Heart left ventricle (tissue), 16 donors: ENCODE results near the gene FAM184A. TPM values are rescaled to one million over a fixed set of nuclear protein-coding genes. Genes with fewer than 3 reads are reported as not detected.

Experiments
- ATAC-seq, 4 donors: fragments of 200-7000 bp; cut with Tn5 transposase; one replicate each; pipeline ENCODE4 v1.9.1; 2020 to 2022; ENCODE audit warnings: moderate library complexity in 4 of 4, mild to moderate bottlenecking in 3 of 4, moderate number of reproducible peaks in 1 of 4
- DNase-seq, 5 donors: peaks; one replicate each; pipeline ENCODE4 v3.0.0-alpha.2; 2020
- H3K27ac ChIP-seq, 12 donors: fragments of 200-600 bp; sonication (generic) in 4 of 12; one replicate each; pipeline versions ENCODE4 v1.5.0 to v1.8.0; 2016 to 2022; ENCODE audit warnings: mild to moderate bottlenecking in 2 of 12
- H3K27me3 ChIP-seq, 9 donors: fragments of 200-600 bp; sonication (generic) in 2 of 9; one replicate each; pipeline versions ENCODE4 v1.5.1 to v1.8.0; 2016 to 2022; ENCODE audit warnings: mild to moderate bottlenecking in 3 of 9
- H3K36me3 ChIP-seq, 9 donors: fragments of 200-600 bp; sonication (generic) in 2 of 9; one replicate each; pipeline versions ENCODE4 v1.5.0 to v1.8.0; 2018 to 2022; ENCODE audit warnings: mild to moderate bottlenecking in 2 of 9
- H3K4me1 ChIP-seq, 12 donors: fragments of 200-600 bp; sonication (generic) in 4 of 12; one replicate each; pipeline versions ENCODE4 v1.5.0 to v1.8.0; 2016 to 2022; ENCODE audit warnings: mild to moderate bottlenecking in 3 of 12
- H3K4me3 ChIP-seq, 12 donors: fragments of 200-600 bp; sonication (generic) in 4 of 12; one replicate each; pipeline versions ENCODE4 v1.5.0 to v1.8.0; 2017 to 2022; ENCODE audit warnings: mild to moderate bottlenecking in 9 of 12, moderate library complexity in 4 of 12
- H3K9me3 ChIP-seq, 12 donors: fragments of 200-600 bp; sonication (generic) in 4 of 12; one replicate each; pipeline versions ENCODE4 v1.5.0 to v1.8.0; 2016 to 2022; ENCODE audit warnings: mild to moderate bottlenecking in 1 of 12
- CTCF ChIP-seq, 12 donors: fragments of 200-600 bp; sonication (generic) in 4 of 12; IDR thresholded peaks; one replicate each; pipeline versions ENCODE4 v1.5.0 to v1.8.0; 2018 to 2022; ENCODE audit warnings: antibody characterized with exemption in 12 of 12, mild to moderate bottlenecking in 5 of 12
- POLR2A ChIP-seq, 2 donors: fragments of 450-650 bp; IDR thresholded peaks; one replicate each; pipeline ENCODE4 v1.6.1; 2017; ENCODE audit warnings: antibody characterized with exemption in 2 of 2, mild to moderate bottlenecking in 2 of 2, moderate library complexity in 2 of 2
- WGBS, 4 donors: extraction: QIAGEN DNeasy Blood & Tissue Kit in 2 of 4; methylation state at CpG; one replicate each; pipeline versions ENCODE4 v1.1.5 to v1.1.7; 2013 to 2018; 5-methylcytosine and 5-hydroxymethylcytosine counted together
- intact Hi-C, 10 donors: fragments of 100-400 bp; cut with DNase I; formaldehyde crosslinking; loops; one replicate each; pipeline versions ENCODE4 v1.11.1 to v1.14.2; 2022
- microRNA counts, 2 donors: library from miRNA; unstranded; fragments of <30 nt; microRNA quantifications; one replicate each; lab custom pipeline; 2016
- microRNA-seq, 4 donors: library from miRNA; unstranded; fragments of <30 nt; microRNA quantifications; one replicate each; pipeline versions ENCODE4 to v1.2.0, GENCODE V29; 2017 to 2020
- polyA plus RNA-seq, 2 donors: library from polyadenylated mRNA; stranded (reverse); fragments of 200-250 nt; gene quantifications; one replicate each; pipeline ENCODE4 v1.2.3, GENCODE V29; 2013
- total RNA-seq, 9 donors: library from RNA; depleted of rRNA in 2 of 9; stranded (reverse); fragments of >200 nt in 2 of 9; fragmentation: NEBNext Ultra II Directional in 3 of 9; extraction: Animal tissue kit (Norgen Biotek cat#: 25700) in 3 of 9; gene quantifications; one replicate each; pipeline versions ENCODE4 v1.1.0 to v1.2.4, GENCODE V29; 2016 to 2023
- donor health status: ischemic (EF 13 %, LVEDD 7.1; RV severe dilation, severe dysfunction).
- donor health status: healthy with polysubstance abuse.
- donor health status: DM: no; HTN: yes; CAD: no.
- donor health status: DM: no; HTN: no; CAD: no.
- donor health status: ischemic (EF 25% LVEDD 6.9; RV normal size, moderate dysfunction).
- donor health status: ischemic (EF 25% LVEDD 5.7; RV mildly dilated, moderate dysfunction).
- donor health status: healthy.
- donor health status: DM: yes; HTN: yes; CAD: no.
- donor health status: ischemic (EF 35%, LVEDD 5.7; RV mildly dilated, moderate dysfunction).
- donor health status: nonischemic (EF 11% LVEDD 7.7; RV severe dilation, severe dysfunction).
- donor health status: DM: yes; HTN: yes; CAD: no.
- donor health status: PGD.
- donor health status: ischemic (EF 29% LVEDD 5.4; RV normal size, mild dysfunction).
- donor health status: nonischemic (EF 23%, LVEDD 6.1; RV moderate dilation, normal function).

The FAM184A gene
- total and polyA plus RNA-seq, 11 donors: 0.16 to 1.1 (median 0.45) TPM

GRCh38 chr6:118912646-118913045 lies 165.8 kb downstream of the FAM184A start:
- Histone ChIP-seq H3K27me3 (no peaks in the 10 kb centered on the region), H3K4me1 (peaks cover 0 to 3% (median 0%) of the 10 kb centered on the region in 12 donors), H3K36me3 (peaks cover 0 to 100% (median 98%) of the 10 kb centered on the region in 9 donors), H3K27ac (no peak overlapping the region), H3K9me3 (no peaks in the 10 kb centered on the region), H3K4me3 (no peak overlapping the region)
- 80 to 88% (median 83%) methylated on average over 5 of the region's 5 CpGs for WGBS, 4 donors
- no peak for DNase-seq
- ATAC-seq: no peak
- TF ChIP-seq CTCF (IDR thresholded peaks at IDR 0.05) (no peak), POLR2A (IDR thresholded peaks at IDR 0.05) (no peak)
- intact Hi-C loops: no loop called here

MicroRNA genes within 50 kb of the gene (microRNA counts, 767-probe panel; counts per million panel counts)
- 0 to 71.6 counts per million in 2 donors for microRNA hsa-miR-548b-3p (lab: Ali Mortazavi, UCI)
- 71.6 to 758 counts per million in 2 donors for microRNA hsa-miR-548b-5p (lab: Ali Mortazavi, UCI)

Small RNA genes within 50 kb of the gene (microRNA-seq; reads per million reads assigned to microRNA genes)
- gene MIR548B: 0 to 1.5 (median 0.06) reads per million in 4 donors

Other genes with a start within 250 kb of the FAM184A start
- gene ASF1A, start 184.5 kb downstream of the FAM184A start, total RNA-seq: 10 to 100 TPM in 8 of 9 donors, 1 to 10 TPM in 1; 9.8 to 28.9 (median 22.1) TPM
- 10 to 100 TPM; 16.4 to 24.5 TPM for gene ASF1A, start 184.5 kb downstream of the FAM184A start, polyA plus RNA-seq
- gene MCM9, start 143.5 kb downstream of the FAM184A start, total RNA-seq: 1 to 10 TPM; 2.2 to 8.5 (median 4.9) TPM
- gene MCM9, start 143.5 kb downstream of the FAM184A start, polyA plus RNA-seq: 1 to 10 TPM; 2.1 to 3.6 TPM